Gastroesophageal sphincter (tissue), 3 donors: ENCODE data around the gene MIPEP.

Source experiments
- CTCF ChIP-seq, 4 experiments: fragments of 200-600 bp in 2 of 4; fragments of 450-650 bp in 2 of 4; sonication (generic) in 1 of 4; IDR thresholded peaks; one replicate each; pipeline ENCODE4 v1.5.1; 2017 to 2019; ENCODE audit warnings: antibody characterized with exemption in 4 of 4, mild to moderate bottlenecking in 2 of 4, moderate library complexity in 2 of 4
- EP300 ChIP-seq: sonication (generic); formaldehyde crosslinking; IDR thresholded peaks from one replicate; pipeline ENCODE4 v1.6.1; 2017; ENCODE audit warnings: antibody characterized with exemption, mild to moderate bottlenecking
- POLR2A ChIP-seq, 2 donors: fragments of 450-650 bp; IDR thresholded peaks; one replicate each; pipeline ENCODE4 v1.6.1; 2017; ENCODE audit warnings: antibody characterized with exemption in 2 of 2, mild to moderate bottlenecking in 2 of 2, moderate library complexity in 1 of 2

DNA sequence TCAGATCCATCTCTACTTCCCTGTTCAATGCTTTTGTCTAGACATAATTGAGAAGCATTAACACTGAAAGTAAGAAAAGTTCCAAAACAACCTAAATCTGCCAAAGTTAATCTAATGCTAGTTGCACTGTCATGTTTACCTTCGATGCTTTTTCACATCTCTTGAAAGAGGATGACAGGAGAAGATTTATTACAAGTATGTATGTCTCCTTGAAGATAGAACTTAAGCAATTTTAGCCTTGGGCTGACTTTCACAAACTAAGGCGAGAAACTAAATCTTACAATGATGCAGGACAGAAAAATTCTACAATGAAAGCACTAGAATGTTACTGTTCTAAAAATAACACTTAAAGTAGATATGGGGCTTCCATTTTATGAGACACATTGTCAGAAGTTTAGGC lies 64.0 kb downstream of the MIPEP start:
- no peak for TF ChIP-seq POLR2A (IDR thresholded peaks at IDR 0.05)
- TF ChIP-seq CTCF (IDR thresholded peaks at IDR 0.05): no peak
- TF ChIP-seq EP300: no peak
